Heart right ventricle (tissue), 16 donors: ENCODE data around the gene GMEB2. TPM values are rescaled to one million over a fixed set of nuclear protein-coding genes. Genes with fewer than 3 reads are reported as not detected.

Experiments
- ATAC-seq, 8 donors: fragments of 200-7000 bp; cut with Tn5 transposase; one replicate each; pipeline ENCODE4 v1.9.1; 2020; ENCODE audit warnings: mild to moderate bottlenecking in 8 of 8, moderate library complexity in 8 of 8, moderate number of reproducible peaks in 1 of 8
- DNase-seq, 2 donors: peaks; one replicate each; pipeline ENCODE4 v3.0.0-alpha.2; 2020
- H3K27ac ChIP-seq, 10 donors: fragments of 200-600 bp; sonication (generic) in 2 of 10; one replicate each; pipeline versions ENCODE4 v1.5.0 to v1.8.0; 2020 to 2022; ENCODE audit warnings: mild to moderate bottlenecking in 3 of 10
- H3K27me3 ChIP-seq, 7 donors: fragments of 200-600 bp; one replicate each; pipeline ENCODE4 v1.8.0; 2021 to 2022; ENCODE audit warnings: mild to moderate bottlenecking in 2 of 7
- H3K36me3 ChIP-seq, 9 donors: fragments of 200-600 bp; sonication (generic) in 1 of 9; one replicate each; pipeline versions ENCODE4 v1.5.0 to v1.8.0; 2020 to 2022; ENCODE audit warnings: mild to moderate bottlenecking in 2 of 9
- H3K4me1 ChIP-seq, 9 donors: fragments of 200-600 bp; sonication (generic) in 1 of 9; one replicate each; pipeline versions ENCODE4 v1.5.0 to v1.8.0; 2020 to 2022; ENCODE audit warnings: mild to moderate bottlenecking in 4 of 9
- H3K4me3 ChIP-seq, 10 donors: fragments of 200-600 bp; sonication (generic) in 2 of 10; one replicate each; pipeline versions ENCODE4 v1.5.0 to v1.8.0; 2020 to 2022; ENCODE audit warnings: mild to moderate bottlenecking in 7 of 10, moderate library complexity in 2 of 10
- H3K9me3 ChIP-seq, 11 donors: fragments of 200-600 bp in 10 of 11; sonication (generic) in 2 of 11; one replicate each; pipeline versions ENCODE4 v1.5.0 to v1.8.0; 2013 to 2022; ENCODE audit warnings: mild to moderate bottlenecking in 2 of 11, control low read depth in 1 of 11, moderate library complexity in 1 of 11
- CTCF ChIP-seq, 9 donors: fragments of 200-600 bp; sonication (generic) in 2 of 9; IDR thresholded peaks; one replicate each; pipeline versions ENCODE4 v1.5.0 to v1.8.0; 2021 to 2022; ENCODE audit warnings: antibody characterized with exemption in 9 of 9, mild to moderate bottlenecking in 5 of 9, moderate library complexity in 1 of 9
- WGBS, 2 donors: extraction: QIAGEN DNeasy Blood & Tissue Kit; methylation state at CpG; one replicate each; pipeline ENCODE4 v1.1.7; 2013; ENCODE audit warnings: inconsistent platforms in 1 of 2; 5-methylcytosine and 5-hydroxymethylcytosine counted together
- intact Hi-C, 10 donors: fragments of 100-400 bp; cut with DNase I; formaldehyde crosslinking; loops; one replicate each; pipeline versions ENCODE4 v1.11.1 to v1.14.2; 2022
- polyA plus RNA-seq, 2 donors: library from polyadenylated mRNA; stranded (reverse); fragments of 200-250 nt; gene quantifications; one replicate each; pipeline ENCODE4 v1.2.3, GENCODE V29; 2013
- total RNA-seq, 10 donors: library from RNA; stranded (reverse); fragmentation: NEBNext Ultra II Directional in 3 of 10; extraction: Animal tissue kit (Norgen Biotek cat#: 25700) in 3 of 10; gene quantifications; one replicate each; pipeline versions ENCODE4 v1.2.1 to v1.2.4, GENCODE V29; 2021 to 2023
- donor health status: Arrhythmogenic right ventricular cardiomyopathy.
- donor health status: ischemic (EF 13 %, LVEDD 7.1; RV severe dilation, severe dysfunction).
- donor health status: healthy with polysubstance abuse.
- donor health status: DM: no; HTN: yes; CAD: no.
- donor health status: DM: no; HTN: no; CAD: no.
- donor health status: ischemic (EF 25% LVEDD 6.9; RV normal size, moderate dysfunction).
- donor health status: ischemic (EF 25% LVEDD 5.7; RV mildly dilated, moderate dysfunction).
- donor health status: healthy.
- donor health status: DM: yes; HTN: yes; CAD: no.
- donor health status: Ischemic cardiomyopathy.
- donor health status: ischemic (EF 35%, LVEDD 5.7; RV mildly dilated, moderate dysfunction).
- donor health status: nonischemic (EF 11% LVEDD 7.7; RV severe dilation, severe dysfunction).
- donor health status: DM: yes; HTN: yes; CAD: no.
- donor health status: PGD.
- donor health status: ischemic (EF 29% LVEDD 5.4; RV normal size, mild dysfunction).
- donor health status: nonischemic (EF 23%, LVEDD 6.1; RV moderate dilation, normal function).

GMEB2 gene
- total and polyA plus RNA-seq, 12 donors = 4.9 to 8.2 (median 5.9) TPM

- DNase-seq = no peak
- Histone ChIP-seq H3K4me1 (peaks cover 0 to 9% (median 0%) of the 10 kb centered on the region in 9 donors), H3K27ac (peak overlapping the region in 3 of 10 donors; percentile 4 to 26 (median 4)), H3K36me3 (peaks cover 0 to 58% (median 36%) of the 10 kb centered on the region in 9 donors), H3K27me3 (no peaks in the 10 kb centered on the region), H3K4me3 (no peak overlapping the region), H3K9me3 (no peaks in the 10 kb centered on the region)
- intact Hi-C loops = no loop called here
- TF ChIP-seq CTCF (IDR thresholded peaks at IDR 0.05) = no peak
- peak in 3 of 8 donors; percentile 18 to 35 (median 27) for ATAC-seq
- WGBS, 2 donors = 68 to 75% methylated on average over 19 of the region's 19 CpGs
Measured at GRCh38 chr20:63587776-63588591, 38.9 kb downstream of the GMEB2 start.

- Histone ChIP-seq H3K9me3 (no peaks in the 10 kb centered on the region), H3K27ac (no peak overlapping the region), H3K27me3 (no peaks in the 10 kb centered on the region), H3K4me1 (peaks cover 0 to 9% (median 0%) of the 10 kb centered on the region in 9 donors), H3K4me3 (no peak overlapping the region), H3K36me3 (peaks cover 0 to 51% (median 29%) of the 10 kb centered on the region in 9 donors)
- 93 to 95% methylated on average over 12 of the region's 12 CpGs for WGBS, 2 donors
- ATAC-seq = no peak
- TF ChIP-seq CTCF (IDR thresholded peaks at IDR 0.05) = no peak
- intact Hi-C loops = no loop called here
- DNase-seq = no peak
Measured at GRCh38 chr20:63587256-63587655, 39.6 kb downstream of the GMEB2 start.

- Histone ChIP-seq H3K4me3 (no peak overlapping the region), H3K27me3 (no peaks in the 10 kb centered on the region), H3K9me3 (no peaks in the 10 kb centered on the region), H3K36me3 (peaks cover 0 to 46% (median 25%) of the 10 kb centered on the region in 9 donors), H3K4me1 (peaks cover 0 to 9% (median 0%) of the 10 kb centered on the region in 9 donors), H3K27ac (no peak overlapping the region)
- 91 to 95% methylated on average over 17 of the region's 17 CpGs for WGBS, 2 donors
- ATAC-seq = peak in 1 of 8 donors; percentile 35
- intact Hi-C loops = no loop called here
- TF ChIP-seq CTCF (IDR thresholded peaks at IDR 0.05) = no peak
- no peak for DNase-seq
Measured at GRCh38 chr20:63586797-63587196, 40.1 kb downstream of the GMEB2 start.

- peak in 2 of 8 donors; percentile 25 to 39 for ATAC-seq
- Histone ChIP-seq H3K9me3 (no peaks in the 10 kb centered on the region), H3K27me3 (no peaks in the 10 kb centered on the region), H3K4me1 (peaks cover 0 to 9% (median 0%) of the 10 kb centered on the region in 9 donors), H3K36me3 (peaks cover 0 to 37% (median 16%) of the 10 kb centered on the region in 9 donors), H3K27ac (no peak overlapping the region), H3K4me3 (no peak overlapping the region)
- no peak for DNase-seq
- 72 to 80% methylated on average over 22 of the region's 22 CpGs for WGBS, 2 donors
- intact Hi-C loops = no loop called here
- no peak for TF ChIP-seq CTCF (IDR thresholded peaks at IDR 0.05)
Measured at GRCh38 chr20:63585616-63586565, 41.0 kb downstream of the GMEB2 start.
